Endothelial cell (in vitro differentiated cells): Measurements from ENCODE around the gene NSD2. TPM values are rescaled to one million over a fixed set of nuclear protein-coding genes. Genes with fewer than 3 reads are reported as not detected.
"Not testable (repeated sequence)": the region's sequence is repeated elsewhere in the genome, so short reads cannot be mapped to it uniquely, and the experiment has no call there.

Source experiments
- DNase-seq: peaks from one replicate; pipeline ENCODE4 v3.0.0; 2021; ENCODE audit warnings: low spot score
- H3K27ac Mint-ChIP-seq: one replicate; pipeline ENCODE4 v1.8.0; 2021; ENCODE audit warnings: mixed read lengths, inconsistent platforms; ENCODE audit not compliant: unreplicated experiment
- H3K27me3 Mint-ChIP-seq: one replicate; pipeline ENCODE4 v1.8.0; 2021; ENCODE audit warnings: mild to moderate bottlenecking, moderate library complexity, mixed read lengths, inconsistent platforms; ENCODE audit not compliant: unreplicated experiment
- H3K36me3 Mint-ChIP-seq: one replicate; pipeline ENCODE4 v1.8.0; 2021; ENCODE audit warnings: mild to moderate bottlenecking, low read depth, mixed read lengths, inconsistent platforms; ENCODE audit not compliant: unreplicated experiment
- H3K4me1 Mint-ChIP-seq: one replicate; pipeline ENCODE4 v1.8.0; 2021; ENCODE audit warnings: mild to moderate bottlenecking, mixed read lengths, inconsistent platforms; ENCODE audit not compliant: unreplicated experiment
- H3K4me3 Mint-ChIP-seq: one replicate; pipeline ENCODE4 v1.8.0; 2021; ENCODE audit warnings: mild to moderate bottlenecking, mixed read lengths, inconsistent platforms; ENCODE audit not compliant: unreplicated experiment
- H3K9me3 Mint-ChIP-seq: one replicate; pipeline ENCODE4 v1.8.0; 2021; ENCODE audit warnings: mixed read lengths, inconsistent platforms; ENCODE audit not compliant: unreplicated experiment
- total RNA-seq: library from RNA; stranded (reverse); fragmentation: NEBNext Ultra II Directional; extraction: Animal tissue kit (Norgen Biotek cat#: 25700); gene quantifications from one replicate; pipeline ENCODE4 v1.2.1, GENCODE V29; 2021; ENCODE audit not compliant: unreplicated experiment
- TF ChIP-seq, protein P1 (sequence below): fragments of 200-600 bp; sonication (generic); IDR thresholded peaks from one replicate; pipeline ENCODE4 v1.5.0; 2021; ENCODE audit warnings: antibody characterized with exemption; ENCODE audit not compliant: unreplicated experiment

Gene NSD2
- total RNA-seq, 1 donor from 2014 or later, result 93.5 TPM

DNA sequence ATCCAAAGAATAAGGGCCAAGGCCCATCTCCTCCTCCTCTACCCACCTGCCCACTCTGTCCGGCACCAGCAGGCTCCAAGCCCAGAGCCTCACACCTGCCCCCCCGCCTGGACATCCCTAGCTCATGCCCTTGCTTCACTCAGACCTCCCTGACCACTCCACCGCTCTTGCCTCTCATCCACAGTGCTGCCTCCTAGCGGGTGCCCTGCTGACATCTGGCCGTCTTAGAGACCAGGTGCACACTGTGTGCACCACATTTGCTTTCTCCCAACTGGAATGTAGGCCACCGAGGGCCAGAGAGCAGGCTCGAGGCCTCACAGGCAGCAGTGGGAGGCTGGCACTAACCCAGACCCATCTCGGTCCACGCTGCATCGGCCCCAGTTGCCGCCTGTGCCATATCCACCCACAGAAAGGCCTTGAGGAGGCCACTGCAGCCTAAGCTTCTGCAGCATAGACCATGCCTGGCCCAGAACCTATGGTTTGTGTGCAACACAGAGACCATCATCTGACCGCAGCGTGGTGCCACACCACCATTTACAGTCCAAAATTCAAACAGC is 28.8 kb upstream of the NSD2 start:
- Mint-ChIP-seq H3K9me3 (no peaks in the 10 kb centered on the region), H3K36me3 (peaks cover 28% of the 10 kb centered on the region), H3K4me3 (no peak overlapping the region), H3K27me3 (no peaks in the 10 kb centered on the region), H3K27ac (no peak overlapping the region), H3K4me1 (no peaks in the 10 kb centered on the region)
- TF ChIP-seq, protein P1, sequence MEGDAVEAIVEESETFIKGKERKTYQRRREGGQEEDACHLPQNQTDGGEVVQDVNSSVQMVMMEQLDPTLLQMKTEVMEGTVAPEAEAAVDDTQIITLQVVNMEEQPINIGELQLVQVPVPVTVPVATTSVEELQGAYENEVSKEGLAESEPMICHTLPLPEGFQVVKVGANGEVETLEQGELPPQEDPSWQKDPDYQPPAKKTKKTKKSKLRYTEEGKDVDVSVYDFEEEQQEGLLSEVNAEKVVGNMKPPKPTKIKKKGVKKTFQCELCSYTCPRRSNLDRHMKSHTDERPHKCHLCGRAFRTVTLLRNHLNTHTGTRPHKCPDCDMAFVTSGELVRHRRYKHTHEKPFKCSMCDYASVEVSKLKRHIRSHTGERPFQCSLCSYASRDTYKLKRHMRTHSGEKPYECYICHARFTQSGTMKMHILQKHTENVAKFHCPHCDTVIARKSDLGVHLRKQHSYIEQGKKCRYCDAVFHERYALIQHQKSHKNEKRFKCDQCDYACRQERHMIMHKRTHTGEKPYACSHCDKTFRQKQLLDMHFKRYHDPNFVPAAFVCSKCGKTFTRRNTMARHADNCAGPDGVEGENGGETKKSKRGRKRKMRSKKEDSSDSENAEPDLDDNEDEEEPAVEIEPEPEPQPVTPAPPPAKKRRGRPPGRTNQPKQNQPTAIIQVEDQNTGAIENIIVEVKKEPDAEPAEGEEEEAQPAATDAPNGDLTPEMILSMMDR, result no peak
- DNase-seq, result no peak

DNA sequence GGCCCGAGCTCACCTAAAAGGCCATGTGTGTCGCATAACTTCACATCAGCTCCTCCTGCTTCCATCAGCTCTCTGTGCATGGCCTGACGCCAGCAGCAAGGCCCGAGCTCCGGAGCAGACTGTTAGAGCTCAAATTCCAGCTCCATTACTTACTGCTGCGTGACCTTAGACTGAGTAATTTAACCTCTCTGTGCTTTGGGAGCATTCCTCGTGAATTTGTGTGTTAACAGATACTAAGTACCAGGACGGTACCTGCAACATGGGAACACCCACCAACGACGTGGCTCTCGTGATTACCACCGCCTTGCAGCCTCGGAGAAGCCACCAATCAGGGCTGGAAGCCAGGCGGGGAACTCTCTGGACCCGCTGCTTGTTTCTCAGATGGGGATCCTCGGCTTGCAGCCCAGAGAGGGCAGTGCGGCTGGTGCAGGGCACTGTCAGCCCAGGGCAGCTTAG is 28.2 kb upstream of the NSD2 start:
- H3K27ac Mint-ChIP-seq, result no peak overlapping the region
- H3K4me3 Mint-ChIP-seq, result no peak overlapping the region
- TF ChIP-seq, protein P1, result no peak

DNA sequence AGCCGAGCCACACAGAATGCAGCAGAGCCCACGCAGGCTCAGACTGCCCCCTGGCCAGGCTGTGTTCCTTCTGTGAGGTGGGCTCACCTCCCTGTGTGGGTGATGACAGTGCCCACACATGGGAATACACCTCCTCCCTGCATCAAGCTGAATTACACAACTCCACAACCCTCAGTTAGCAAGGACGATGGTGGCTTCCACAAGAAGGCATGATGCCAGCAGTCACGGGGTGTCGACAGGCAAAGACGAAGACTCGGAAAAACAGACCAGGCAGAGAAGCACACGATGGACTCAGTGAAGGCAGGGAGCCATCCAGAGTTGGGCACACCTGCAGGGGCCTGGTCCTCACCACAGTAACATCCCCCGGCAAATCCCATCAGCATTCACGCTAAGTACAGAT is 27.3 kb upstream of the NSD2 start:
- H3K27ac Mint-ChIP-seq, result no peak overlapping the region
- peak overlapping the region; percentile 7 for H3K4me3 Mint-ChIP-seq
- DNase-seq, result no peak
- H3K27me3 Mint-ChIP-seq, result no peaks in the 10 kb centered on the region
- TF ChIP-seq, protein P1, result no peak
- no peaks in the 10 kb centered on the region for H3K4me1 Mint-ChIP-seq
- peaks cover 28% of the 10 kb centered on the region for H3K36me3 Mint-ChIP-seq
- no peaks in the 10 kb centered on the region for H3K9me3 Mint-ChIP-seq

More for the DNA sequence above, 28.2 kb upstream of the NSD2 start:
- DNase-seq, result no peak
- no peaks in the 10 kb centered on the region for H3K27me3 Mint-ChIP-seq
- H3K36me3 Mint-ChIP-seq, result peaks cover 28% of the 10 kb centered on the region
- H3K9me3 Mint-ChIP-seq, result no peaks in the 10 kb centered on the region
- H3K4me1 Mint-ChIP-seq, result no peaks in the 10 kb centered on the region

DNA sequence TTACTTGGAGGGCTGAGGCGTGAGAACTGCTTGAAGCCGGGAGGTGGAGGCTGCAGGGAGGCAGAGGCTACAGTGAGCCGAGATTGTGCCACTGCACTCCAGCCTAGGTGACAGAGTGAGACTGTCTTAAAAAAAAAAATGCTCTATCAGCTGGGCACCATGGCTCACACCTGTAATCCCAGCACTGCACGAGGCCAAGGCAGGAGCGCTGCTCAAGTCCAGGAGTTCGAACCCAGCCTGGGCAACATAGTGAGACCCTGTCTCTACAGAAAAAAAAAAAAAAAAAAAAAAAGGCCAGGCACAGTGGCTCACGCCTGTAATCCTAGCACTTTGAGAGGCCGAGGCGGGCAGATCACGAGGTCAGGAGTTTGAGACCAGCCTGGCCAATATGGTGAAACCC is 26.6 kb upstream of the NSD2 start:
- H3K27me3 Mint-ChIP-seq, H3K4me1 Mint-ChIP-seq, H3K27ac Mint-ChIP-seq, H3K4me3 Mint-ChIP-seq, DNase-seq, H3K9me3 Mint-ChIP-seq: not testable (repeated sequence)
- H3K36me3 Mint-ChIP-seq, result peaks cover 22% of the 10 kb centered on the region

DNA sequence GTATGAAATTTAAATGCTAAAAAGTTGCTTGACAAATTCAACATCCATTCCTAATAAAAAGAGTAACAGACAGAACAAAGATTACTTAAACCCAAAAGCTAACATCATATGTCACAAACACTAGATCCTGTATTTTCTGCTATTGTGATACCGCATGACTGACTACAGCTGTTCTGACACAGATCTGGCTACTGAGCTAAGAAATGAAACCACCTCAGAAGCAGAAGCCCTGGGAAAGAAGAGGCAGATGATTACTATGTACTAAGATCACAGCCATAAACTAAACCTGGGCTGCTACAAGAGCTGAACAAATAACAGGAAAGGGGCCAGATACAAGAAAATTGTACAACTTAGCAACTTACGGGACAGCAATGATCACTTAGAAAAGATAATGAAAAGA is 24.6 kb upstream of the NSD2 start:
- Mint-ChIP-seq H3K9me3 (no peaks in the 10 kb centered on the region), H3K36me3 (peaks cover 15% of the 10 kb centered on the region), H3K4me1 (no peaks in the 10 kb centered on the region)

More for the DNA sequence above, 24.6 kb upstream of the NSD2 start:
- TF ChIP-seq, protein P1, result no peak
- Mint-ChIP-seq H3K27me3 (no peaks in the 10 kb centered on the region), H3K27ac (no peak overlapping the region), H3K4me3 (no peak overlapping the region)
- no peak for DNase-seq
